Measurements from ENCODE around the gene MTFR1L. TPM values are rescaled to one million over a fixed set of nuclear protein-coding genes. Genes with fewer than 3 reads are reported as not detected.

Gene MTFR1L
- total RNA-seq, 3 donors from 2014 or later: 71.6 to 79.2 (median 75.4) TPM

DNA sequence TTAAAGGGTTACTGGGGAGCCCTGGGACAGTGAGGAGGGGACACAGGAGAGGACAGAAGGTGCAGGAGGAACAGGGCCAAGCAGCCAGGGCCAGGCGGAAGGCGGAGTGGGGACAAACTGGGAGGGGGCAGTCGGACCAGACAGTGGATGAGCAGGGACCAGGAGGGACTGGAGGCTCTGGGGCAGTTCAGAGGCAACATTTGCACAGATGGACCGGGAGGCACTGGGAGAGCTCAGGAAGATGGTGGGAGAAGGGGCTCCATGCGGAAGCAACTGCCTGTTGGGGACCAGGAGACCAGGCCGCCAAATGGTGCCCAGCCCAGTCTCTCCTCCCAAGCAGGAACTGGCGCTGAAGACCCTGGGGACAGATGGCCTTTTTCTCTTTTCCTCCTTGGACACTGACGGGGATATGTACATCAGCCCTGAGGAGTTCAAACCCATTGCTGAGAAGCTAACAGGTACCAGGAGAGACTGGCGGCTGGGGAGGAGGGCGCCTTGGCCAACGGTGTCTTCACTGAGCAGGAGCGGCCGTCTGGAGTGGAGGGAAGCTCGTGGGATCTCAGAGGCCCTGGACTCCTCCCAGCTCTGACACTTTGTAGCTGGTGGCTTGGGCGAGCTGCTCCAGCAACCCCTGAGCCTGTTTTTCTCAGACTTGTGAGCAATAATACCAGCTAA lies 18.9 kb upstream of the MTFR1L start:
- Histone ChIP-seq H3K4me1 (peaks cover 12 to 17% of the 10 kb centered on the region in 2 donors), H3K27me3 (no peaks in the 10 kb centered on the region), H3K9me3 (no peaks in the 10 kb centered on the region), H3K27ac (peak overlapping the region; percentile 75 to 94), H3K4me3 (peak overlapping the region; percentile 56 to 89 (median 65)), H3K36me3 (no peaks in the 10 kb centered on the region)
- DNase-seq (ENCODE audit: low spot score in 2 of 2): no peak
- intact Hi-C loops (cut with DNase I; ENCODE audit: low total_unique reads): loop anchor here (10.0 kb wide), 1 partner anchor 186 kb away; the partner anchor contains the start of gene MAN1C1
- TF ChIP-seq POLR2AphosphoS5 (IDR thresholded peaks at IDR 0.05): no peak
- TF ChIP-seq POLR2A (IDR thresholded peaks at IDR 0.05): no peak
- TF ChIP-seq, protein P1, sequence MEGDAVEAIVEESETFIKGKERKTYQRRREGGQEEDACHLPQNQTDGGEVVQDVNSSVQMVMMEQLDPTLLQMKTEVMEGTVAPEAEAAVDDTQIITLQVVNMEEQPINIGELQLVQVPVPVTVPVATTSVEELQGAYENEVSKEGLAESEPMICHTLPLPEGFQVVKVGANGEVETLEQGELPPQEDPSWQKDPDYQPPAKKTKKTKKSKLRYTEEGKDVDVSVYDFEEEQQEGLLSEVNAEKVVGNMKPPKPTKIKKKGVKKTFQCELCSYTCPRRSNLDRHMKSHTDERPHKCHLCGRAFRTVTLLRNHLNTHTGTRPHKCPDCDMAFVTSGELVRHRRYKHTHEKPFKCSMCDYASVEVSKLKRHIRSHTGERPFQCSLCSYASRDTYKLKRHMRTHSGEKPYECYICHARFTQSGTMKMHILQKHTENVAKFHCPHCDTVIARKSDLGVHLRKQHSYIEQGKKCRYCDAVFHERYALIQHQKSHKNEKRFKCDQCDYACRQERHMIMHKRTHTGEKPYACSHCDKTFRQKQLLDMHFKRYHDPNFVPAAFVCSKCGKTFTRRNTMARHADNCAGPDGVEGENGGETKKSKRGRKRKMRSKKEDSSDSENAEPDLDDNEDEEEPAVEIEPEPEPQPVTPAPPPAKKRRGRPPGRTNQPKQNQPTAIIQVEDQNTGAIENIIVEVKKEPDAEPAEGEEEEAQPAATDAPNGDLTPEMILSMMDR (IDR thresholded peaks at IDR 0.05): no peak

DNA sequence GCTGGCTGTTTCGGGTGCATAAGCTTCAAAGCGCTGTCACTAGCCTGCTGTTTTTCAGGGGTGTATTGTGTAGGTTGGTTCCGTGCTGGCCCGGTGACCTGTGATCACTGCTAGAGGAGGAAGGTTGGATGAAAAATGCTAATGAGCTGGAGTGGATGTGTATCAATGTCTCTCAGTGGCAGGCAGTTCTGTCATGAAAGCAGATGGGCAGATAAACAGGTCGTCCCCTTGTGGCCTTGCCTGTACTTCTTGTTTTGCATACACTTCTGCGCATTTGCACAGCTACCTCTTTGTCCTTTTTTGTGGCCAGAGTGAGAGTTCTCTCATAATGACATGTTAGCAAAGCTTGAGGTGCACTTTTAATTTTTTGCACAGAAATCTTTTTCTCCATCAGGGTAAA lies 16.8 kb upstream of the MTFR1L start:
- intact Hi-C loops (cut with DNase I; ENCODE audit: low total_unique reads): loop anchor here (10.0 kb wide), 1 partner anchor 188 kb away; the partner anchor contains the start of gene MAN1C1
- peak overlapping the region; percentile 55 to 61 for H3K27ac ChIP-seq
- DNase-seq (ENCODE audit: low spot score in 2 of 2): no peak

DNA sequence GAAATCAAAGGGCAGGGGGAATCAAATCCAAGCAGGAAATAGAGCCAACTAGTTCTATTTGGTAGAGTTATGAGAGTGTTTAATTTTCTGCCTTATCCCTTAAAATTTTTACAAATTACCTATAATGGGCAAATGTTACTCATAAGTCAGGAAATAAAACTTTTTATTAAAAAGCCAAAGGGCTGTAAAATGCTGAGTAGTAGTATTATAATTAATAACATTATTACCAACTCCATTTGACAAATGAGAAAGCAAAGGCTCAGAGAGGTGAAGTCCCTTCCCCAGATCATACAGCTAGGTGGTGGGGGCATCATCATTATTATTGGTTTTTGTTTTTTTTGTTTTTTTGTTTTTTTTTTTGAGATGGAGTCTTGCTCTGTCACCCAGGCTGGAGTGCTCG lies 16.4 kb upstream of the MTFR1L start:
- Histone ChIP-seq H3K36me3 (no peaks in the 10 kb centered on the region), H3K9me3 (no peaks in the 10 kb centered on the region), H3K27ac (peak overlapping the region in 1 of 2 donors; percentile 61), H3K27me3 (no peaks in the 10 kb centered on the region), H3K4me1 (peaks cover 13 to 20% of the 10 kb centered on the region in 2 donors), H3K4me3 (no peak overlapping the region)
- no peak for TF ChIP-seq POLR2A (IDR thresholded peaks at IDR 0.05)
- TF ChIP-seq, protein P1 (IDR thresholded peaks at IDR 0.05): no peak
- no peak for TF ChIP-seq POLR2AphosphoS5 (IDR thresholded peaks at IDR 0.05)
- intact Hi-C loops (cut with DNase I; ENCODE audit: low total_unique reads): loop anchor here (10.0 kb wide), 1 partner anchor 189 kb away; the partner anchor contains the start of gene MAN1C1
- no peak for DNase-seq (ENCODE audit: low spot score in 2 of 2)

More for the DNA sequence above, 16.8 kb upstream of the MTFR1L start:
- Histone ChIP-seq H3K4me3 (peak overlapping the region in 1 of 3 donors; percentile 37), H3K4me1 (peaks cover 13 to 20% of the 10 kb centered on the region in 2 donors), H3K27me3 (no peaks in the 10 kb centered on the region), H3K9me3 (no peaks in the 10 kb centered on the region), H3K36me3 (no peaks in the 10 kb centered on the region)
- TF ChIP-seq POLR2A (IDR thresholded peaks at IDR 0.05) (no peak), POLR2AphosphoS5 (IDR thresholded peaks at IDR 0.05) (no peak)
- TF ChIP-seq, protein P1 (IDR thresholded peaks at IDR 0.05): no peak

DNA sequence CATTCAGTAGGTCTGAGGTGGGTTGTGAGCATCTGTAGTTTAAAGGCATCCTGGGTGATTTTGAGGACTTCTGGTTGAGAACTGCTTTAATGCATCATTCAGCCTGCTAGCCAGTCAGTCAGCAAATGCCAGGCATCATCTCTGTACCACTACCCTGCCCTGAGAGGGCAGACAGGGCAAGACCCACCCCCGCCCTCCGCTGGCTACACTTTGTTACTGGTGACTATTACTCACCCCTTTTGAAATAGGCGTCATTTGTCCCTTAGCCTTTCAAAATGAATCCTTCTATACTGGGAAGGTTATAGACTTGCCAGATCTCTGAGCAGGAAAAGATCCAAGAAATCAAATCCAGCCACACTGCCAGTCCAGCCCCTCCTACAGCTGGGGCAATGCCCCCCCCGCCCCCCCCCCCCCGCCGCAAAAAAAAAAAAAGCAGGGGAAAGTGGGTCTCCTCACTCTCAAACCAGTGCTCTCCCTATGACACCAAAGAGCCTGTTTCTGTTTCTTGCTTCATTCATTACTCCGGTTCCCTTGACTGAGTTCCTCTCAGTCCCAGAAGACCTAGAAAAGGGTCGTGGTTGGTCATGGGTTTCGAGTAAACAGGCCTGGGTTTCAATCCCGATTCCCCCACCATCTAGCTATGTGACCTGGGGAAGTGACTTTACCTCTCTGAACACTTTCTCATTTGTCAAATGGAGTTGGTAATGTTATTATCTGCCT lies 15.3 kb upstream of the MTFR1L start:
- TF ChIP-seq, protein P1 (IDR thresholded peaks at IDR 0.05): no peak
- no peak for TF ChIP-seq POLR2A (IDR thresholded peaks at IDR 0.05)
- no peak for TF ChIP-seq POLR2AphosphoS5 (IDR thresholded peaks at IDR 0.05)
- H3K27me3 ChIP-seq: no peaks in the 10 kb centered on the region
- peaks cover 11 to 16% of the 10 kb centered on the region in 2 donors for H3K4me1 ChIP-seq
- intact Hi-C loops (cut with DNase I; ENCODE audit: low total_unique reads): loop anchor here (10.0 kb wide), 1 partner anchor 190 kb away; the partner anchor contains the start of gene MAN1C1
- no peaks in the 10 kb centered on the region for H3K36me3 ChIP-seq
- no peaks in the 10 kb centered on the region for H3K9me3 ChIP-seq
- H3K4me3 ChIP-seq: no peak overlapping the region
- DNase-seq (ENCODE audit: low spot score in 2 of 2): no peak
- peak overlapping the region; percentile 78 to 91 for H3K27ac ChIP-seq

Data from breast epithelium (tissue), 4 donors.